NCI-H1436 treated with DMSO at 0.1 percent for 48 hours (cell line): ENCODE measurements around the gene CYTH3.

Experiments
- DNase-seq: peaks from one replicate; lab custom pipeline; 2025; lab: John Stamatoyannopoulos, UW

The CYTH3 gene

DNA sequence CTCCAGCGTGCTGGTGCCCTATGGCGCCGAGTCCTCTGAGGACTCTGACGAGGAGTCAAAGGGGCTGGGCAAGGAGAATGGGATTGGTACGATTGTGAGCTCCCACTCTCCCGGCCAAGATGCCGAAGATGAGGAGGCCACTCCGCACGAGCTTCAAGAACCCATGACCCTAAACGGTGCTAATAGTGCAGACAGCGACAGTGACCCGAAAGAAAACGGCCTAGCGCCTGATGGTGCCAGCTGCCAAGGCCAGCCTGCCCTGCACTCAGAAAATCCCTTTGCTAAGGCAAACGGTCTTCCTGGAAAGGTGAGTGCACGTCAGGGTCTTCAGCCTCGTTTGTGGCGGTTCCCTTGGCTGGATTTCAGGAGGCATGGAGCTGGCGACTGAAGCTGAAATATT lies 122.4 kb downstream of the CYTH3 start:
- no peak for DNase-seq

DNA sequence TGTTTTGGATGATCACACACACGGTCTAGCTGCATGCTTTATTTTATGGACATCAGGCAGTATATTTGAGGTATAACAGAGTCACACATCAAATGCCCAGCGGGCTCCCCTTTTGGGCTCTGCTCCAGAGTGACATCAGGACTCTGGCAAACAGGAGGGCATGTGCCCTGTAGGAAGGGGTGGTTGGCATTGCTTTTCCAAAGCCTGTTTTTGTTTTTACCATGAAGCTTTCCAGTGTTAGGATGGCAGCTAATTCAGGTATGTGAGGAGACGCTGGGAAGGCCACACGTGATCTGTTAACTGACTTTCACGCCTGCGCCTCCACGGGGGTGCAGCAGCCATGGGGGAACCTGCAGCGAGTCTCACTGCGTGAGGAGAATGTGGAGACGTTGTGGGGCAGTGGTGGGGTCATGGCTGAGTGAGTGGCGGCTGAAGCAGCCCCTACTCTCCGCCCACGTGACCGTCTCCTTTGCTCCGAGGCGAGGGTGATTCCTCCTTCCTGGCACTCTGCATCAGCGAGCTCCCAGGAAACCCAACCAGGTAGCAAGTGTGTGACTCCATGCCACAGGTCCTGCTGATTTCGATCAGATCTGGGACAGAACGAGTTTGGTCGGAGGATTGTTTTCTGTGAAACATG lies 123.6 kb downstream of the CYTH3 start:
- DNase-seq = no peak

DNA sequence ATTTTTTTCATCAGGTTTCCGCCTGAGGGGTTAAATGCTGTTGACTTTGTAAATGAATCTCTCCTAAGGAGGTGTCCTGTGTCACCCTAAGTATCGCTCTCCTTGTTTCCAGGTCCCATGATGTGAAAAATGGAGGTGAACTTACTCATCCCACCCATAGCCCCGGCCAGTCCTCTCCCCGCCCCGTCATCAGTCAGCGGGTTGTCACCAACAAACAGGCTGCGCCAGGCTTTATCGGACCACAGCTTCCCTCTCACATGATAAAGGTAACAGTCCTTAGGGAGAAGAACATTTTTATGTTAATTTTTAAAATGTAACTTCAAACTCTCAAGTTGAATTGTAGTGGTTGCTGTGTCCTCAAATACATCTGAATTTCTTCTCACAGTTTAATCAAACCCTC lies 124.8 kb downstream of the CYTH3 start:
- no peak for DNase-seq

GRCh38 chr7:6146666-6147065 lies 125.8 kb downstream of the CYTH3 start:
- no peak for DNase-seq

GRCh38 chr7:6143997-6144396 lies 128.4 kb downstream of the CYTH3 start:
- DNase-seq = no peak

DNA sequence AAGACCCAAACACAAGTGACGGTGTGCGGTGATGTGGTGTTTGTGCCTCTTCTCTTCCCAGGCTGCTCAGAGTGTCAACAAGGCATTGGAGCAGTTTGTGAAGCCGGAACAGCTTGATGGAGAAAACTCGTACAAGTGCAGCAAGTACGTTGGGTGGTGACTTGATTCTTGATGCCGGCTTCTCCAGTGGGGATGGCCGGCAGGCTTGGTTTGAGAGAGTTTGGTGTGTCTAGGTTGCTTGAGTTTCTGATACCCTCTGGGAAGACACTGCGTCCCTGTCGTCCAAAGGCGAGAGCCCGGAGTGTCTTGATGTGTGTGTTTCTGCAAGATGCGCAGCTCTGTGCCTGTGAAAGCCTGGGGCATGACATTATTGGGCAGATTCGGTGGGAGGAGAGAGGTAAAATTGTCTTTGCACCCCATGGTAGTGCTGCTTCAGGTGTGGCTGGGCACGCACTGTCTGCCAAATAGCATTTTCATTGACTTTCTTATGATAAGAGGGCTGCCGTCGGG lies 129.5 kb downstream of the CYTH3 start:
- DNase-seq = no peak

DNA sequence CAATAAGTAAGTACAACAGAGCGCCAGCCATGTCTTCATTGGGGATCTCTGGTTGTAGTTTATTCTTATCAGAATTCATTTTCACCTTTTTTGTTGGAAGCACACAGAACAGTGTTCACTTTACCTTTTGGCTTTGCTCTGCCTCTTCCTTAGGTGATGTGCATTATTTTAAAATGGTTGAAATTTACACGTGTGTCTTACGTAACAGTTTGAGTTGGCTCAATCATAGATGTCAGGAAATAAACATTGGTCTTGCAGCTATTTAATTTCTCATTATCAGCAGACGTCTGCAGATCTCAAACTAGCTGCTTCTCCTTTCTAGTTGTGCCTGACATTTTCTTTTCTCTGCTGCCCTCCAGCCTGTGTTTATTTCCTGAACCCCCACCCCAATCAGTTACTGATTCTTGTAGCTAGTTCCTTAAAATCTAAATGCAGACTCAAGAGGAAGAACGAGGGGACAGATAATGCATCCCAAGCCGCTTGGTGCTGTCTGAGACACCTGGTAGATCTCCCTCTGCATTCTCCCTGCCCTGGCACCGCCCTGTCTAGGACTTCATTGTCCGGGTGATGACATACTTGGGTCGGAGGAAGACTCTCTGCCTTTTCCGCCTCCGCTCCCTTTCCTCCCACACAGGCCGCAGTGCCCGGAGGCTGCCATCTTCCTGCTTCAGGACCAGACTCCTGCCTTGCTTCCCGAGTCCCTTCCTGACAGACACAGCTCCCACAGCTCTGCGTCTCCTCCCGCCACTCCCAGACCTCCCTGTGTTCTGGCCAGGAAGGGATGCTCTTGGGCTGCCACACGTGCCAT lies 133.0 kb downstream of the CYTH3 start:
- DNase-seq = no peak

DNA sequence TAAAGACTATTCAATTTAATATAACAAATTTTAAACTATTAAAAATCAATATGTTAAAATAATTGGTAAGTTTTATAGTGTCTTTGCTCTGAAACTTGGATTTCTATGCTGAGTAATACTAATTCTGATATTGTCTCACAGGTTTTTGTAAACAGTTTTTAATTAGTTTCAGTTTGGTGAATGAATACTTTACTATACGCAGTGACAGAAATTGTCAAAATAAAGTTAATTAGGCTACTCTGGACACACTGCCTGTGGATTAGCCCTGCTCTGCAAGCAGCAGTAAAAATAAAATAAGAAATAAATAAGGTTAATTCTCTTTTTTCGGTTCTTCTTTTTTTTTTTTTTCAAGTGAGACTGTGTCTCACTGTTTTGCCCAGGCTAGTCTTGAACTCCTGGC lies 135.9 kb downstream of the CYTH3 start:
- DNase-seq = no peak

GRCh38 chr7:6133249-6133648 lies 139.2 kb downstream of the CYTH3 start:
- DNase-seq = no peak

DNA sequence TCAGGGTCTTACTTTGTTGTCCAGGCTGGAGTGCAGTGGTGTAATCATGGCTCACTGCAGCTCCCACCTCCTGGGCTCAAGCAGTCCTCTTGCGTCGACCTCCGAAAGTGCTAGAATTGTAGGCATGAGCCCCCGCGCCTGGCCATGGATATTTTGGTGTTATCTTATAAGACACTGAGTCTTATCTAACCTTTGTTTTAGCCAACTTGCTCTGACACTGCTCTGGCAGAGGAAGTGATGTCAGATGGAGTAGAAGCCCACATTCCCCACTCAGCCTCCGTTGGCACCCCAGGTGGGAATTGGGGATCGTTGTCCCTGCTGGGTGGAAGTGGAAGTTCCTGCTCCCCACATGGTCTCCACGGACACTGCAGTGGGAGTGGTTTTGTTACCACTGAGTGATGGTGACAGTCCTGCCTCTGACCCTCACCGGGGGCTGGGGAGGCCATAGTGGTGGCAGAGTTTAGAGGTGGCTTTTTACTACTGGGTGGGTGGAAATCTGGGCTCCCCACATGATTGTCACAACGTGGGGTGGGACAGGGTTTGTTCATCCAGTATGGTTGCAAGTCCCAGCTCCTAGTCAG lies 142.3 kb downstream of the CYTH3 start:
- no peak for DNase-seq

GRCh38 chr7:6128205-6128604 lies 144.2 kb downstream of the CYTH3 start:
- no peak for DNase-seq

DNA sequence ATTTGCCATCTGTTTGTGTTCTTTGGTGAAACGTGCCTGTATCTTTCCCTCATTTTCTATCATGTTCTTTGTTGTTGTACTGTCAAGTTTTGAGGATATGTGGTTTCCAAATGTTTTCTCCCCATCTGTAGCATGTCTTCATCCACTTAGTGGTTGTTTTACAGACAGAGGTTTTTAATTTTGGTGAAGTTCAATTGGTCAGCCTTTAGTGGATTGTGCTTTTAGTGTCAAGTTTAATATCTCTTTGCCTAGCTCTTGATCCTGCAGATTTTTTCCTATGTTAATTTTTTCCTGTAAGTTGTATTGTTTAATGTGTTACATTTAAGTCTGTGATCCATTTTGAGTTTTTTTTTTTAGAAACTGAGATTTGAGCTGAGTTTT lies 145.3 kb downstream of the CYTH3 start:
- DNase-seq = no peak

DNA sequence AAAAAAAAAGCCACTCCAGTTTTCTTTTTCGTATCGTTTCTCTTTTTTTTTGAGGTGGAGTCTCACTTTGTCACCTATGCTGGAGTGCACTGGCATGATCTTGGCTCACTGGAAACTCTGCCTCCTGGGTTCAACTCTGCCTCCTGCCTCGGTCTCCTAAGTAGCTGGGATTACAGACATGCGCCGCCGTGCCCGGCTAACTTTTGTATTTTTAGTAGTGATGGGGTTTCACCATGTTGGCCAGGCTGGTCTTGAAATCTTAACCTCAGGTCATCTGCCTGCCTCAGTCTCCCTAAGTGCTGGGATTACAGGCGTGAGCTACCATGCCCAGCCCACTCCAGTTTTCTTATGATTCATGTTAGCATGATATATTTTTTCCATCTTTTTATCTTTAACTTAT lies 148.6 kb downstream of the CYTH3 start:
- DNase-seq = no peak

GRCh38 chr7:6121141-6121540 lies 151.3 kb downstream of the CYTH3 start:
- DNase-seq = no peak

- DNase-seq = no peak
Observed at GRCh38 chr7:6117533-6117932, 154.9 kb downstream of the CYTH3 start.

DNA sequence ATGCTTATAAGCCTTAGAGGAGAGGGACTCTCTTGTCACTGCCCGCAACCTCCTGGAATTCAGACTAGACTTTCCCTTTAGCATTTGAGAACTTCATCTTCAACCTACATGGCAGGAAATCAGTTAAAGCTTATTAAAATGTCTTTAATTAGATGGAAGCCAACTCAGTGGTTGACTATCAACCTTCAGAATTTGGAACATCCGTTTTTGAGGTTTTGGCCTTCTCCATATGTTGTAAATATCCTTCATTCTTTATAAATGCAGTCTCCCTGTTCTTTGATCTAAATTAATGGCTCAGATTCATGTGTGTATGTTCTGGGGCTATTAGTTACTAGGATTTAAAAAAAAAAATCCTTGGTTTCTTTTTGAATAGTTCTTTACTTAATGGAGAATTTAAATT lies 156.2 kb downstream of the CYTH3 start:
- DNase-seq = no peak
